Testis (tissue), 3 donors: ENCODE data around the gene NUP188. TPM values are rescaled to one million over a fixed set of nuclear protein-coding genes. Genes with fewer than 3 reads are reported as not detected.

Source experiments
- DNase-seq: peaks from one replicate; pipeline ENCODE4 v3.0.0-alpha.2; 2019
- H3K27ac ChIP-seq, 2 donors: fragments of 200-600 bp; sonication (generic); one replicate each; pipeline ENCODE4 v1.5.1; 2019
- H3K27me3 ChIP-seq: fragments of 200-600 bp; sonication (generic); one replicate; pipeline ENCODE4 v1.5.1; 2019
- H3K36me3 ChIP-seq: fragments of 200-600 bp; sonication (generic); one replicate; pipeline ENCODE4 v1.5.1; 2017; ENCODE audit warnings: low read depth; ENCODE audit errors: missing control alignments
- H3K4me1 ChIP-seq: fragments of 200-600 bp; sonication (generic); one replicate; pipeline ENCODE4 v1.5.1; 2019
- H3K4me3 ChIP-seq, 2 donors: fragments of 200-600 bp; sonication (generic); one replicate each; pipeline ENCODE4 v1.5.1; 2017 to 2019
- H3K9me3 ChIP-seq: fragments of 200-600 bp; sonication (generic); one replicate; pipeline ENCODE4 v1.5.1; 2017
- CTCF ChIP-seq, 3 experiments: fragments of 450-650 bp in 2 of 3; fragments of 200-600 bp in 1 of 3; sonication (generic) in 1 of 3; IDR thresholded peaks; one replicate each; pipeline ENCODE4 v1.5.1; 2016 to 2019; ENCODE audit warnings: antibody characterized with exemption in 3 of 3, mild to moderate bottlenecking in 2 of 3, moderate library complexity in 1 of 3
- POLR2A ChIP-seq: fragments of 450-650 bp; IDR thresholded peaks from one replicate; pipeline ENCODE4 v1.6.1; 2017; ENCODE audit warnings: antibody characterized with exemption, mild to moderate bottlenecking, moderate library complexity
- WGBS, 2 donors: methylation state at CpG; one replicate each; pipeline ENCODE4 v1.1.5; 2018; 5-methylcytosine and 5-hydroxymethylcytosine counted together
- intact Hi-C: fragments of 100-400 bp; cut with DNase I; formaldehyde crosslinking; loops from one replicate; pipeline ENCODE4 v1.15.1; 2023; ENCODE audit warnings: low total_unique reads
- polyA plus RNA-seq: library from polyadenylated mRNA; stranded (reverse); fragments of 350-450 nt; fragmentation: Illumina TruSeq; extraction: RNeasy Lipid Tissue Mini Kit (QIAGEN cat#74804); gene quantifications from one replicate; pipeline ENCODE4 v1.2.3, GENCODE V29; 2014; ENCODE audit warnings: low read depth, low replicate concordance; ENCODE audit not compliant: insufficient read depth
- total RNA-seq, 2 donors: library from RNA; depleted of rRNA; stranded (reverse); fragments of >200 nt; gene quantifications; one replicate each; pipeline ENCODE4 v1.2.3, GENCODE V29; 2016

NUP188 gene
- total and polyA plus RNA-seq, 3 donors from 2014 or later: 165 to 241 (median 184) TPM

GRCh38 chr9:128903079-128903461 lies 44.4 kb upstream of the NUP188 start:
- Histone ChIP-seq H3K27ac (no peak overlapping the region), H3K4me3 (no peak overlapping the region), H3K36me3 (no peaks in the 10 kb centered on the region), H3K9me3 (no peaks in the 10 kb centered on the region), H3K27me3 (no peaks in the 10 kb centered on the region), H3K4me1 (peaks cover 25% of the 10 kb centered on the region)
- TF ChIP-seq CTCF (IDR thresholded peaks at IDR 0.05) (no peak), POLR2A (no peak)
- WGBS, 2 donors: 88 to 92% methylated on average over 2 of the region's 2 CpGs
- intact Hi-C loops: no loop called here
- no peak for DNase-seq

- 84 to 95% methylated on average over 10 of the region's 10 CpGs for WGBS, 2 donors
- H3K27ac ChIP-seq: no peak overlapping the region
- H3K9me3 ChIP-seq: no peaks in the 10 kb centered on the region
- no peak overlapping the region for H3K4me3 ChIP-seq
- no peak for DNase-seq
- no peaks in the 10 kb centered on the region for H3K27me3 ChIP-seq
- intact Hi-C loops: no loop called here
- no peak for TF ChIP-seq POLR2A
- no peak for TF ChIP-seq CTCF (IDR thresholded peaks at IDR 0.05)
- peaks cover 27% of the 10 kb centered on the region for H3K4me1 ChIP-seq
- H3K36me3 ChIP-seq: no peaks in the 10 kb centered on the region
Measured at GRCh38 chr9:128903871-128904620, 43.5 kb upstream of the NUP188 start.

GRCh38 chr9:128905964-128906363 lies 41.5 kb upstream of the NUP188 start:
- Histone ChIP-seq H3K27me3 (no peaks in the 10 kb centered on the region), H3K4me3 (no peak overlapping the region), H3K4me1 (peaks cover 39% of the 10 kb centered on the region), H3K27ac (no peak overlapping the region), H3K9me3 (no peaks in the 10 kb centered on the region), H3K36me3 (no peaks in the 10 kb centered on the region)
- TF ChIP-seq CTCF (IDR thresholded peaks at IDR 0.05) (no peak), POLR2A (no peak)
- WGBS, 2 donors: 82 to 93% methylated on average over 7 of the region's 7 CpGs
- intact Hi-C loops: no loop called here
- DNase-seq: no peak

GRCh38 chr9:128906741-128907140 lies 40.8 kb upstream of the NUP188 start:
- DNase-seq: no peak
- intact Hi-C loops: no loop called here
- no peak overlapping the region for H3K27ac ChIP-seq
- no peak overlapping the region for H3K4me3 ChIP-seq
- H3K27me3 ChIP-seq: no peaks in the 10 kb centered on the region
- H3K36me3 ChIP-seq: no peaks in the 10 kb centered on the region
- 48 to 55% methylated on average over 2 of the region's 2 CpGs for WGBS, 2 donors
- TF ChIP-seq POLR2A (no peak), CTCF (IDR thresholded peaks at IDR 0.05) (no peak)
- no peaks in the 10 kb centered on the region for H3K9me3 ChIP-seq
- H3K4me1 ChIP-seq: peaks cover 47% of the 10 kb centered on the region

- intact Hi-C loops: no loop called here
- no peaks in the 10 kb centered on the region for H3K9me3 ChIP-seq
- no peaks in the 10 kb centered on the region for H3K27me3 ChIP-seq
- WGBS, 2 donors: 98% methylated on average over 12 to 24 of the region's 24 CpGs
- no peaks in the 10 kb centered on the region for H3K36me3 ChIP-seq
- H3K27ac ChIP-seq: no peak overlapping the region
- TF ChIP-seq CTCF (IDR thresholded peaks at IDR 0.05) (no peak), POLR2A (no peak)
- DNase-seq: no peak
- no peak overlapping the region for H3K4me3 ChIP-seq
- peaks cover 63% of the 10 kb centered on the region for H3K4me1 ChIP-seq
Measured at GRCh38 chr9:128908372-128908771, 39.1 kb upstream of the NUP188 start.
